GM13977 (cell line): ENCODE results near the gene MYRIP.
"Not testable (repeated sequence)": the region's sequence is repeated elsewhere in the genome, so short reads cannot be mapped to it uniquely, and the experiment has no call there.

Source experiments
- DNase-seq: peaks from one replicate; pipeline ENCODE4 v3.0.0; 2012; ENCODE audit warnings: low spot score
- in situ Hi-C: fragments of 300-500 bp; cut with MboI; formaldehyde crosslinking; loops from one replicate; pipeline ENCODE4 v1.12.0; 2022; ENCODE audit warnings: low sequenced_read_pairs, low pct_unique_long_range_greater_than_20kb, mixed read lengths, inconsistent platforms; ENCODE audit not compliant: unreplicated experiment
- TF ChIP-seq, protein P1 (sequence below): IDR thresholded peaks from 2 replicates; pipeline ENCODE4 v1.5.1; 2012; ENCODE audit warnings: mild to moderate bottlenecking, control low read depth; ENCODE audit not compliant: insufficient read depth; ENCODE audit errors: extremely low read depth, missing control alignments

The MYRIP gene

GRCh38 chr3:39812537-39812936, 3.1 kb downstream of the MYRIP start:
- TF ChIP-seq, protein P1, sequence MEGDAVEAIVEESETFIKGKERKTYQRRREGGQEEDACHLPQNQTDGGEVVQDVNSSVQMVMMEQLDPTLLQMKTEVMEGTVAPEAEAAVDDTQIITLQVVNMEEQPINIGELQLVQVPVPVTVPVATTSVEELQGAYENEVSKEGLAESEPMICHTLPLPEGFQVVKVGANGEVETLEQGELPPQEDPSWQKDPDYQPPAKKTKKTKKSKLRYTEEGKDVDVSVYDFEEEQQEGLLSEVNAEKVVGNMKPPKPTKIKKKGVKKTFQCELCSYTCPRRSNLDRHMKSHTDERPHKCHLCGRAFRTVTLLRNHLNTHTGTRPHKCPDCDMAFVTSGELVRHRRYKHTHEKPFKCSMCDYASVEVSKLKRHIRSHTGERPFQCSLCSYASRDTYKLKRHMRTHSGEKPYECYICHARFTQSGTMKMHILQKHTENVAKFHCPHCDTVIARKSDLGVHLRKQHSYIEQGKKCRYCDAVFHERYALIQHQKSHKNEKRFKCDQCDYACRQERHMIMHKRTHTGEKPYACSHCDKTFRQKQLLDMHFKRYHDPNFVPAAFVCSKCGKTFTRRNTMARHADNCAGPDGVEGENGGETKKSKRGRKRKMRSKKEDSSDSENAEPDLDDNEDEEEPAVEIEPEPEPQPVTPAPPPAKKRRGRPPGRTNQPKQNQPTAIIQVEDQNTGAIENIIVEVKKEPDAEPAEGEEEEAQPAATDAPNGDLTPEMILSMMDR: peak; percentile 33
- in situ Hi-C loops: no loop called here
- DNase-seq: no peak

DNA sequence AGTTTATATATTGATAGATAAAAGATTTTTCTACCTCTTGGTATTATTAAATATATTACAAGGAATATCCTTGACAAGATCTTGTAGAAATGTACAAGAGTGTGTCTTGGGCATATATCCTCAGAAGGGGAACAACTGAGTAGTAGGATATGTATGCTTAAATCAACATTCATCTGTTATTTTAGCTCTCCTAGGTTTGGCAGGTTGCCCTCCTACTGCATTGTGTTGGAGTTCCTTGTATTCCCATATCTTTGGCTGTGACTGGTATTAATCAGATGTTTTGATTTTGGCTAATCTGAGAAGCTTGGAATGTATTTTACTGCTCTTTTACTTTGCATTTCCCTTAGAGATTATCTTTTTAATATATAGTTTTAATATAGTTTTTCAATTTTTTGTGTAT, 4.6 kb downstream of the MYRIP start:
- DNase-seq: no peak
- TF ChIP-seq, protein P1: no peak
- in situ Hi-C loops: no loop called here

DNA sequence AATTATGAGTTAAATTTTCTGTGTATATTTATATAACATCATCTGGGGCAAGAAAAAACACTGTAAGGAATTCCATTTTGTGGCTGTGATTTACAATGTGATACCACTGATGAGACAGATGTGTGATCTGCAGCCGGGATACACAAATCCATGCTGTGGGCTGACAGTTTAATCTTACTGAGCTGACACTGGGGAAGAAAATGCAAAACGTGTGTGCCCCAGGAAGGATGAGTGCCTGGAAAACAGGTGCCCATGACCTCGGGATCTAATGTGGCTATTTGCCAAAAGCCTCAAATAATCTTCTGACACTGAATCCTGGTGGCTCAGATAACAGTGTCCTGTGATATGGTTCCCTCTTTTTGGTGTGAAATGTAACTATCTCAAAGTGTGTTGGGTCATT, 10.5 kb downstream of the MYRIP start:
- no peak for DNase-seq
- TF ChIP-seq, protein P1: no peak
- in situ Hi-C loops: no loop called here

DNA sequence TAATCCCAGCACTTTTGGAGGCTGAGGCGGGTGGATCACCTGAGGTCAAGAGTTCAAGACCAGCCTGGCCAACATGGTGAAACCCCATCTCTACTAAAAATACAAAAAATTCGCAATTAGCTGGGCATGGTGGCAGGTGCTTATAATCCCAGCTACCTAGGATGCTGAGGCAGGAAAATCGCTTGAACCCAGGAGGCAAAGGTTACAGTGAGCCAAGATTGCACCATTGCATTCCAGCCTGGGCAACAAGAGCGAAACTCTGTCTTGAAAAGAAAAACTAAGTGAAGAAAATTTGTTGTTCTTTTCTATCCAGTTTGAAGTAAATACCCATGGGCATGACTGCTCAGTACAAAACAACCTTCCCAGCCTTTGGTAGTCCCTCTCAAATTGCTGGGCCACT, 24.4 kb downstream of the MYRIP start:
- DNase-seq, in situ Hi-C loops: not testable (repeated sequence)

DNA sequence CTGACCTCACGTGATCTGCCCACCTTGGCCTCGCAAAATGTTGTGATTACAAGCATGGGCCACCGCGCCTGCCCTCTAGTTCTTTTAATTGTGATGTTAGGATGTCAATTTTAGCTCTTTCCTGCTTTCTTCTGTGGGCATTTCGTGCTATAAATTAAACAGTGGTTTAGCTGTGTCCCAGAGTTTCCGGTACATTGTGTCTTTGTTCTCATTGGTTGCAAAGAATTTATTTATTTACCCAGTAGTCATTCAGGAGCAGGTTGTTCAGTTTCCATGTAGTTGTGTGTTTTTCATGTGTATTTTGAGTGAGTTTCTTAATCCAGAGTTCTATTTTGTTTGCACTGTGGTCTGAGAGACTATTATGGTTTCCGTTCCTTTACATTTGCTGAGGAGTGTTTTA, 30.1 kb downstream of the MYRIP start:
- in situ Hi-C loops: no loop called here
- DNase-seq: no peak
- TF ChIP-seq, protein P1: no peak

DNA sequence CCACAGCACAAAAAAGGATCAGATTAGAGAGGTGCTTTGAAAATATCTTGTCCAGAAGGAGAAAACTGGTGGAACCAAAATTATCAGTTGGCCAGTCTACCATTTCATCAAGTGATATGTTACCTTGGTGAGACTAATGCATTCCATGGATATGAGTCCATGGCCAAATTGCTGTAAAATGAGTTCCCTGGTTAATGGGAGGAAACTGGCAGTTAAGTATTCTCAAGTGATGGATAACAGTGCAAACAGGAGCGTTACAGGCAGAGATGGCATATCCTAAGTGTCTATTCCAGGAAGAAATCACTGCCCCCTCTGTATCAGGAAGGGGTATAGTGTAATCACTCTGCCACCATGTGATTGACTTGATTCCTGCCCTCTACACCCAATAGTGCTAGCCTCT, 34.0 kb downstream of the MYRIP start:
- no peak for DNase-seq
- in situ Hi-C loops: no loop called here
- TF ChIP-seq, protein P1: no peak

GRCh38 chr3:39848365-39848764, 39.0 kb downstream of the MYRIP start:
- in situ Hi-C loops: no loop called here
- no peak for DNase-seq
- TF ChIP-seq, protein P1: no peak
